ENCODE data around the gene WWOX.

WWOX gene

DNA sequence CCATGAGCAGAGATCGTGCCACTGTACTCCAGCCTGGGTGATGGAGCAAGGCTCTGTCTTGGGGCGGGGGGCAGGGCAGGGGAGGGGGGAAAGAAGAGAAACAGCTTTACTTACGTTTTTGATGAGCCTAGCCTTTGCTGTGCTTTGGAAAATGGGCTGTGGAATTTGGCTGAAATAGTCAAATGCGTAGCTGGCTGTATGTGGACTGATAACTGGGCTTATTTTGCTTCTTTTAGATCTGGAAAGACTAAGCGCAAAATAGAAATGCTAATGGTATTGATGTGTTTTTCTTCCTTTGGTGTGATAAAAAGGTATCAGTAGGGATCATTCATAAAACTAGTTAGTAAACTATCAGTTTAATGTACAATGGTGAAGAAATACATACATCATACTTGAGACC lies 346.4 kb downstream of the WWOX start:
- DNase-seq = no peak

DNA sequence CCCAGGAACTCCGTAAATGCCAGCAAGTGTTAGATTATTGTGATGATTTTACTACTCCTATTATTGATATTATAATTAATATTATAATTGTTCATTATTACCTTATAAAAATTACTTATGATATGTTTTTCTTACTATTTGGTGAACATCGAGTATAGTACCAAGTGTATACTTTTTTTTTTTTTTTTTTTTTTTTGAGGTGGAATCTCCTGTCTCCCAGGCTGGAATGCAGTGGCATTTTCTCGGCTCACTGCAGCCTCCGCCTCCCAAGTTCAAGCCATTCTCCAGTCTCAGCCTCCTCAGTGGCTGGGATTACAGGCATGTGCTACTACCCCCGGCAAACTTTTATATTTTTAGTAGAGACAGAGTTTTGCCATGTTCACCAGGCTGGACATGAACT lies 347.0 kb downstream of the WWOX start:
- no peak for DNase-seq

DNA sequence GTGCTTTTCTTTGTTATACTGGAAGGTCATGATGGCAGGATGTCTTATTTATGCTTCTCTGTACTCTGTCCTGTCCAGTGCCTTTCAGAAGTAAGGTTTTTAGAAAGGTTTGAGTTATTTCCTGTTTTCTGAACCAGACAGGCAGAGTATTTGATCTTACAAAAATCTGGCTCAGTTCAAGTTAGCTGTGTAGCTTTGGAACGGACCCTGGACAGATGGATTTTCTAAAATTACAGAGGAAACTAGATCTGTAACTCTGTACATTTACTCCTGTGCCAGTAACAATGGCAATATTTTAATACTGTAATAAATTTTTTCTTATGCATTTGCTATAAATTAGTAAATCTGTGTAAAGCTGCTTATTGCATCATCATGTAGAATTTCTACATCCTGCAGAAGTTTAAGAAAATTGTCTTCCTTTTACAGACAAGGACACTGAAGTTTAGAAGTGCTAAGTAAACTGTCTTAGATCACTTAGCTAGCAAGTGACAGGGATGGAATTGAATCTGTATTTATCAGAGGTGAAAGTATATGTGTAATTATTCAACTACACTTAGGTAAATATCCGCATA lies 347.6 kb downstream of the WWOX start:
- DNase-seq = no peak

DNA sequence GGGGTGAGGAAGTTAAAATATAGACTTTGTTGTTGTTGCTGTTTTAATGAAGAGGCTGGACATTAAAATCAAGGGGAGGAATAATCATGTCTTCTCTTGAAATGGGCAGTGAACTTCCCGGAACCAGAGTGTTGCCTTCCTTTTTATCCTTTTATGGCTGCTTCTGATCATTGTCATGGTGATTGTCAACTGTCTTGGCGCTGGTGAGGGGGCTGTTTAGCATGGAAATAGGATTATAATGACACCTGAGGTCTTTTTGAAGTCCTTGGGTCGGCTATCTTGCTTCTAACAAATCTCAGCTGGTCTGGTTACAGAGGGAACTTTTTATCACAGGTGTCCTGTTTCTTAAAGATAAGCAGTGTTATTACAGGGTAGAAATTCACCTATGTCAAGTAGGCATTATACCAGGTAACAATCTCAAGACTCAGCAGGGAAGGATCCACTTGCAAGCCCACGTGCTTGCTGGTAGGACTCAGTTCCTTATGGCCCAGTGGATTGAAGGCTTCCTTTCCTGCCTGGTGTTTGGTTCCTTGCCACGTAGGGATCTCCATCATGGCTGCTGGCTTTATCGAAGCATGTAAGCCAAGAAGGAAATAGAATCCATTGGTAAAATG lies 349.3 kb downstream of the WWOX start:
- DNase-seq = no peak

DNA sequence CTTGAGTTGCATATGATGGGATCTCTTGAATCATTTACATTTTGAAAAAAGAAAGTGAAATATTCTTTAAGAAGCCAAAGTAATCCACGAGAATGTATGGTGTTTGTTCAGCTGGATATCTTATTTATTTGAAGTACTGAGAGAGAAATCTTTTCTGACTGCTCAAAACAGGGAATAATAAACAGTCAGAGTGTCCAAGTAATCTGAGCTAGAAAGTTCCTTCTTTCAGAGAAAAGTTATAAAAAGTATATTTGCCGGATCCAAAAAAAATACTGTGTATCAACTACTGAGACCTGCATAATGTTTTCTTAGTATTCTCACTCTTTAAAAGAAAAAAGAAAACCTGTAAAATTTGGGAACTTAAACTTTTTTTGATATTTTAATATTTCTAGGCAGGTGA lies 350.8 kb downstream of the WWOX start:
- no peak for DNase-seq

DNA sequence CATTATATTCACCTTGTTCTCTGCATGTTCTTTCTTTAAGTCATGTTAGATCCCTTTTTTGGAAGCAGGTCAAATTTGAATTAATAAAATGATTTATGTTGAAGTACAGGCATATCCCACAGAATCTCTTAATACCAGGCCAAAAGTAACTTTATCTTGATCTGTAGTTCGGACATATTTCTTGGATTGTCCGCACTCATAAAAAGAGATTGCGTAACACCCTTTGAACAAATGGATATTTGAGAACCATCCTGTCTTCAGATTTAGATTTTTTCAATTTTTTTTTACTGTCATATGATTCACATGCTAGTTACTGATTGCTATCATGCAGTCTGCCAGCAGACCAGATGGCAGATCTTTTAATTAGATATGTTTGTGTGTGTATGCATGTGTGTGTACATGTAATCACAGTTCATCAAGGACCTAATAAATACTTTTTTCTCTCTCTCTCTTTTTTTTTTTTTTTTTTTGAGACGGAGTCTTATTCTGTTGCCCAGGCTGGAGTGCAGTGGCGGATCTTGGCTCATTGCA lies 352.6 kb downstream of the WWOX start:
- DNase-seq = no peak

DNA sequence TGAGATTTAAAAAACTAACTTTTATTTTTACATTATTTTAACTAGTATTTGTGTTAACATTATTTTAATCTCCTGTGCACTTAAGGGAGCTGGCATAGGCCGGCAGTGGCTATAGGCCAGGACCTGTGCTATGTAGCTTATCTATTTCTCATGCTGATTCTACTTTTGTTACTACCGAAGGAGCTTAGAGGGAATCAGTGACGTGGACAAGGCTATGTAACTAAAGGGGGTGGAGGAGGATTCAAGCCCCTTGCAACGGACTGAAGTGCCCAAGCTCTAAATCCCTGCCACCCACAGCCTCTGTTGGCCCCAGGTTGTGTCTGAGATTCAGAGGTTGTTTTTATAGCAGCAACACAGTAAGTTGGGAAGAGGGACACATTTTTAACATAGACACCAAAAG lies 356.4 kb downstream of the WWOX start:
- DNase-seq = no peak

DNA sequence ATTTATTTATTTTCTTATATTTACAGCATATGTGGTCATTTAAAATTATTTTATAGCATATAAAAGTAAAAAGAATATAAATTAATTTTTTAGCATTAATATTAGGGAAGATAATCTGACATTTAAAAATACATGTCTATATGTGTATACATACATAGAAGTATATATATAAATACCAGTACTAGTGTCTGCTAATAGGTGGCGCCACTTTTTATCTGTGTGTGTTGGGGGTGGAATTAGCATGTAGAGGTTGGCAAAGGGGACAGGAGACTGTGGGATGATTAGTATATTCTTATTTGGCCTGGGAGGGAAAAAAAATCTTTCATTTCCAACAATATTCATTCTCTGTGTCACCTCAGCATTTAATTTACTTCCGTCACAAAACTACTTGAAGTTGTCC lies 359.1 kb downstream of the WWOX start:
- DNase-seq = no peak

DNA sequence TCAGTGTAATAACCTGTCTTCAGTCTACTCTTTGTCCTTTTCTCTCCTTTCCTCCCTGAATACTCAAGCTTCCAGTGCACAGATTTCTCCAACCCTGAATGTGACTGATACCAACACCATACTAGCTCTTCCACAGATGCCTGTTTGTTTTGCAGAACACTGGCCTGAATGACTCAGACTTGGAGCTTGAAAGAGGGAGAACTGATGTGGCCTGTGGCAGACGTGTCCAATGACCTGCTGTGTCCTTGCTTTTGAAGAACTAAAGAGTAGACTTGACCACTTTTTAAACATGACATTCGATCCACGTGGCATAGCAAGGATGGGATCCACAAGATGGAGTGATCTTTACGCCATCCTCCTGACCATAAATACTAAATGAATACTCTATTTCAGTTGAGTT lies 361.0 kb downstream of the WWOX start:
- DNase-seq = no peak

DNA sequence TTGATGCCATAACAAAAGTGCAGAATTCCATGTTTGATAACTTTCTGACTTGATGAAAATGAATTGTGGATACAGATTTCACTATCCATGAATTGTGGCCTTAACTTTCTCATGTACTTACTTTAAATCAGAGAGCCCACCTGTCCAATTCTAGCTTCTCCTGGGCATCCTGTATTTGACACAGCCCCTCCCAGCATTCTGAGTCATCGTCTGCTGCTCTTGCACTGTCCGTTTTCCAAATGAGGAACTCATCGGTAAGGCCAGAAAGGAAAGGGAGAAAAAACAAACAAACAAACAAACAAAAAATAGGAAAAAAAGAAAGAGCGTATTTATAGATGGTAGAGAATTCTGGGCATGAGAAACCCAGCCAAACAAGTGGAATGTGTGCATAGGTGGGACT lies 361.6 kb downstream of the WWOX start:
- DNase-seq = no peak

DNA sequence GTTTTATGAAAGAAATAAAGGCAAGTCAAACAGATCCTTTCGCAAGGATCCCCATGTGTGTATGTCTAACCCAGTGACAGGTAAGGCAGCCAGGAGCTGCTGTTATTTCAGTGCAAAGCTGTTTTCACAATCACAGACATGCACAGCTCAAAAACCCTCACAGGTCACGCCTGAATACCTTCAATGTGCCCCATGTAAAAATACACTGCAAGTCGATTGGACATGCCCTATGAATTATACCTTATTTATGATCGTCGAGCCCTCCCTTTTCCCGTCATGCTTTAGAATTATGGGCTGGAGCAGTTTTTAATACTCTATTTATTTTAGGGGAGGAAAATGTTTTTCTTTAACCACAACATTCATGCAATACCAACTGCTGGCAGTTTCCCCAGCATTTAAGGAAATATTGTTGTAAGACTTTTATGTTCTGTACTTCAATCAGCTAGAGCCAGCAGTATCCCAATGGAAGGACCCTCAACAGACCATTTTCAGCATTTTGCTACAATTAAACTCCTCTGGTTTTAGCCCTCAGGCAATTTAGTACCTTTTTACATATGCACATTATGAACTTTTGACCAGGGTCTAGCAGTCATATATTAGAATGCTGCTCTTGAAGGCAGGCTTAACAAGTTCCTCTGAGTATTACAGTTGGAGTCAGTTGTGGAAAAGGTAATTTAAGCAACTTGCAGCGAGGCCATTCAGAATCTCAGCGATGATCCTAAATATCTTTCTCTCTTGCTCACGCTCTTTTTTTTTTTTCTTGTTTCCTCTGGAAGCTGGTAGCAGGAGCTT lies 362.2 kb downstream of the WWOX start:
- no peak for DNase-seq

DNA sequence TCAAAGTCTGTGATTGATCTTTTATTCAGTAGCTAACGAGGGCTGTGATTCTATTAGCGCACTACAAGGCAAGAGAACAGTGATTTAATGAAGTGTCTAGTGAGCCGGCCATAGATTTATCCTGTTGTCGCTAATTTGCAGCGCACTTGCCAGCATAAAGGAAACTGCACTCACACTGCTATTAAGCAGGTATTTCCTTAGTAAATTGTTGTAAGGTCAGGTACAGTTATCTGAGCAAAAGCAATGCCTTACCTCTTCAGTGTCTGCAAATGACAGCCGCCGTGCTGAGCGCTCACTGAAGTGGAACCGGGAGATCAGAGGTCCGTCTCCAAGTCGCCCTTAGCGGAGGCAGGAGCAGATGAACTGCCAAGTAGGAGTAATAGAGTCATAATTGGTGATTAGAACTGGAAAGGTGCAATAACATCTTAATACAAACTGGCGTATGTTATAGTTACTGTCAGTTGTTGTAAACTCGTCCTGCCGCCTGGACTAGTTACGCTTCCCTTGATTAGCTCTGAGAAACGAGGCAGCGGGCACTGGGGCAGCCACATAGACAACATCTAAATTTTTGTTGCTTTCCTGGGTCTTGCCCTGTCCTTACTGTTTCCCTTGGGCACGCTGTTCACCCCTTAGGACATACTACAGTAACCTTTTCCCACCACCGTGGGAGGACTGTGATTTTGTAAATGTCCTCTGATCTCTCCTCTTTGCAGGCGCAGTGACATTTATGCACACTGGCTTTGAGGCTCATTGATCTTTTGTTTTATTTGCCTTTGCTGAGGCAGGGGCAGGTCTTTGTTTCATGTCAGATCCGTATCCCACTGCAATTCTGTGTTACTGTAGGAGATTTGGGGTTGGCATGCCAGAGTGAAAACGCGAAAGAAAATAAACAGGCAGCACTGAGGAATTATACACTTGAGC lies 363.1 kb downstream of the WWOX start:
- no peak for DNase-seq

DNA sequence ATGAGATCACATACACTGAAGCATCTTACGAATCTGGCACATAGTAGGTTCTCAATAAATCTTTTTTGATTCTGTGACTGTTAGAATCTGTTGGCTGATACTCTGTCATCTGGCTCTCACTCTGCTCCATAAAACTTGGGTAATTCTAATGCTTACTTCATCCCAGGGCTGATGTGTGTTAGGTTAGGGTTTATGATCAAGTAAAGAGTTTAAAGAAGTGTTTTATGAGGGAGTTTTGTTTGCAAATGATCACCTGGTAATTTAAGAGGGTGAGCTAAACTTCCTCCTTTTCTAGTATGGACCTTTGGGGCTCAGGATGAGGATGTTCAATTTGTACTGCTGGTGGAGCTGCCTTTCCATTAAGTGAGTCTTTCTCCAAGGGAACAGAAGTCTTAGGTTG lies 364.1 kb downstream of the WWOX start:
- DNase-seq = no peak

DNA sequence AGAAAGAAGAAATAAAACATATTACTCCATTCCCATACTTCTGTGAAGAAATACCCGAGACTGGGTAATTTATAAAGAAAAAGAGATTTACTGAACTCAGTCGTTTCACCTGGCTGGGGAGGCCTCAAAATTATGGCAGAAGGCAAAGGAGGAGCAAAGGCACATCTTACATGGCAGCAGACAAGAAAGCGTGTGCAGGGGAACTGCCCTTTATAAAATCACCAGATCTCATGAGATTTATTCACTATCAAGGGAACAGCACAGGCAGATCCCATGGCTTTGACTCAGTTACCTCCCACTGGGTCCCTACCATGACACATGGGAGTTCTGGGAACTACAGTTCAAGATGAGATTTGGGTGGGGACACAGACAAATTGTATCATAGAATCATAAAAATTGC lies 365.4 kb downstream of the WWOX start:
- DNase-seq = no peak

DNA sequence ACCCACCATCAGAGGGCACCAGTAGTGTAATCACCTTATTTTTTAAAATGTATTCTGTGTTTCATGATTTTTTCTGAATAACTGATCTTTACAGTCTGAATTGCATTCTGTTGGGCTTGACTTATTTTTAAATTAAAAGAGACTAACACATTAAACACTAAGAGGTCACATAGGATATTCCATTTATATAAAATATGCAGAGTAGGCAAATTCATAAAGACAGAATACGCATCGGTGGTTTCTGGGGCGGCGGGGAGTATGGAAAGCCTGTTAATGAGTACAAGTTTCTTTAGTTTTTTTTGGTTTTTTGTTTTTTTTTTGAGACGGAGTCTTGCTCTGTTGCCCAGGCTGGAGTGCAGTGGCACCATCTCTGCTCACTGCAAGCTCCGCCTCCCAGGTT lies 366.3 kb downstream of the WWOX start:
- DNase-seq = no peak

DNA sequence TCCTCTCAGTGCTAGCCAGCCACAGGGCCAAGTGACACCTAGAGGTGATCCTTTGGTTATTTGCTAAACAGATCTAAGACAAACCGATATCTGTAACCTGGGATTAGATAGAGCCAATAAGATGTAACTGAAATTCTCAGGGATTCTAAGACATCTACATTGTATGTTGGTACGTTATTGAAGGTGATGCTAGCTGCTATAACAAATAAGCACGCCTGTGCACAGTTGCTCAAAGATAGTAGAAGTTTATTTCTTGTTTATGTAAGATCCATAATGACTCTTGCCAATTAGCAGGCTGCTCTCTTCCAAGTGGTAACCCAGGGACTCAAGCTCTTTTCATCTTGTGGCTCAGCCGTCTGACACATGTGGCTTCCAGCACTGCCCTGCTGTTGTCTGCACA lies 370.3 kb downstream of the WWOX start:
- DNase-seq = no peak

DNA sequence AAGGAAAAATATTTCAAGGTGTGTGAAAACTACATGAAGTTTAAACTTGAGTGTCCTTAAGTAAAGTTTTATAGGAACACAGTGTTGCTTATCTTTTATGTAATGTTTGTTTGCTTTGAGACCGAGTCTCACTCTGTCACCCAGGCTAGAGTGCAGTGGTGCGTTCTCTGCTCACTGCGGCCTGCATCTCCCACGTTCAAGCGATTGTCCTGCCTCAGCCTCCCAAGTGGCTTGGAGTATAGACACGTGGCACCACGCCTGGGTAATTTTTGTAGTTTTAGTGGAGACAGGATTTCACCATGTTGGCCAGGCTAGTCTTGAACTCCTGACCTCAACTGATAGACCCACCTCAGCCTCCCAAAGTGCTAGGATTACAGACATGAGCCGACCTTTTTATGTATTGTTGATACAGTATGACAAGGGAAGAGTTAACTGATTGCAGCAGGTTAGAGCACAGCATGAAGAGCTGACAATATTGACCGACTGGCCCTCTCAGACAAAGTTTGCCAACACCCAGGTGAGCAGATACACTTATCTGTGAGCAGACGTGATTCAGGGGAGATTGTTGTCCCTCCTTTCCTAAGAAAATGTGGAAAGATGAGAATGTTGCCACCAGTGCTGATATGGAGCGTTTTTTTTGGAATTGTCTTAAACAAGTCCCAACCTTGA lies 373.7 kb downstream of the WWOX start:
- DNase-seq = no peak

DNA sequence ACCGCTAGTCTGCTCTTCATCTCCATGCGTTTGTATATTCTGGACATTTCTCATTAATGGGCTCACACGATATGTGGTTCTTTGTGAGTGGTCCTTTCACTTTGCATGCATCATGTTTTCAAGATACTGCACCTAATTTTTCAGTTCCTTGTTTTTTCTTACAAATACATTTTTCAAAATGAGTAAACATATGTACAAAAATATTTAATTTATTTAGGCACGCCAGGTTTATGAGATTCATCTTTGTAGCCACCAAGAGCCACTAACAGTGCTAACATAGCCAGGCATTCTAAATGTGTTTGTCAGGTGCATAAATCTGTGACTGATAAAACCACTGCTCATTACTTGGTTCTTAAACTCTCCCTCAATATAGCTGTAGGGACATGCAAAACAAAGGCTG lies 375.3 kb downstream of the WWOX start:
- no peak for DNase-seq

DNA sequence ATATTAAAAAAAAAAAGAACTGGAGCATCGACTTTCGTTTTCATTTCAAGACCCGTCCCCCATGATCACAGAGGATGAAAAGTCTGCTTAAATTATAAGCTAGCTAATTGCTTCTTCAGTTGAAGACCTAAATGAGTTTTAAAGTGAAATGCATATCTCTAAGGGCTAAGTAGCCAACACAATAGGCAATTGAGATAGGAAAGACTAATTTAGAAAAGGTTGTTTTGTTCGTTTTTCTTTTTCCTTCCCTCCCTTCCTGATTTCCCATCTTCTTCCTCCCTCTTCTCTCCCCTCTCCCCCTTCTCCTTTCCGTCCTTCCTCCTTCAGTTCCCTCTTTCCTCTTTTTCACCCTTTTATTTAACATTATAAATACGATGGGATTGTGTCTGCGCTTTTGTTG lies 377.2 kb downstream of the WWOX start:
- no peak for DNase-seq

DNA sequence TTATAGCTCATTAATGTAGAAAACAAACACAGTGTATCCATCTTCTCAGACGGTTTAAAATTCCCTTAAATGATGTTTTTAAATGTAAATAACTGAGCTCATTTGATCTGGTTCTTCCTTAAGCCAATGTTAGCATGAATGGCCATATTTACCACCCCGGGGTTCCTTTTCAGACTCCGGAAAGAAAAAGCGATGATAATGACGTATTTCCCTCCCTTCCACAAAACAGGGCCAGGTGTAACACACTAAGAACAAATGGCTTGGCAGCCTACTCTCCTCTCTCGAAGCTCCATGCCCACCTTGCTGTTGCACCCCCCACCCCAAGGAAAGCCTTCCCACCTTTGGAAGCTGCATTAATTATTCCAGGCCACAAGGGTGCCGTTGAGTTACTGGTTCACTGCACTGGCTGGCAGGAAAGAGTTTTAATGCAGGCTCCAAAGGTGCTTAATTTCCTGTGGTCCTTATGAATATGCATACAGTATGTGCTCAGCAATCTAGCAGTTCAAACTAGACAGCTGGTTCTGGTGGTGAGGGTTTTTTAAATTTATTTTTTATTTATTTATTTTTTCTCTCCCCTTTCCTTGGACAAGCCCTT lies 378.9 kb downstream of the WWOX start:
- DNase-seq = peak; percentile 2

DNA sequence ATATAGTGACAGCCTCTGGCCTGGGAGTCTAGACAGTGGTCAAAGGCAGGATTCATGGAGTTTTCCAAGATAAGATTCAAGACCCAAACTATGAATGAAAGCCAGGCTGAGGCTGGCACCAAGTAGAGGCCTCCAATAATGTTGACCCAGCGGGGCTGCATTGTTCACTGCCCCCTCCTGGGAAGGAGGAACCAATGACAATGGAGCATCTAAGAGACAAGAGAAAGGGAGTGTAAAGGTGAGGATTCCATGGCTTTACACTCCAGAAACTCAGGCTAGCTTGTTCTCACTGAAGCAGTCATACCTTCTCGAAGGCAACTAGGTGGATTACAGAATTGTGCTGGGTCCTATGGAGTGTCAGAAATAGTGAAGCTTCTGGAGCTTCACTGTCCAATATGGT lies 380.3 kb downstream of the WWOX start:
- no peak for DNase-seq

DNA sequence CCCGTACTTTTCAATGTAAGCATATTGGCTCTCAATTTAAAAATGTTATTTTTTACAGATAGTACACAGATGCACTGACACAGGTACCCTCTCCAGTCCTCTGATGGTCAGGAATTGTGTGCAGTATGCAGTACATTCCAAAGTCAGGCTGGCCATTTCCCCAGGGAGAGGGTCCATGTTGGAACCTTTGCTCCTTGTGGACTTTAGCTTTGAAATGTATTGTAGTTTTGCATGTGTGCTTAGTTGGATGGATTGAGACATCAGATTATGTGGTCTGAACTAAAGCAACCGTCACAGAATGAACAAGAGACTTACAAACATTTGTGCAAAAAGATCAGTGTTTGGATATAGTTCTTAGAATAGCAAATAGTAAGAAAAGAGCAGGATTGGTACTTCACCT lies 381.1 kb downstream of the WWOX start:
- no peak for DNase-seq
